WTC11 (cell line): ENCODE results near the gene SAFB2. TPM values are rescaled to one million over a fixed set of nuclear protein-coding genes. Genes with fewer than 3 reads are reported as not detected.
A peak's percentile ranks its signal among the peaks of the same experiment; 100 is the strongest.

Experiments
- ATAC-seq: fragments of 200-7000 bp; cut with Tn5 transposase; 2 replicates; pipeline ENCODE4 v1.10.0; 2021; ENCODE audit warnings: mild to moderate bottlenecking, moderate library complexity
- CTCF ChIA-PET: fragments of 300-600 bp; sonication (Branson Sonifier 250); formaldehyde crosslinking; loops from one replicate; lab custom pipeline; 2021; ENCODE audit warnings: antibody characterized with exemption; lab: Charles Lee
- POLR2A ChIA-PET: fragments of 350-600 bp; sonication (Branson Sonifier 250); formaldehyde crosslinking; loops from one replicate; lab custom pipeline; 2021; ENCODE audit warnings: antibody characterized with exemption; lab: Charles Lee
- DNase-seq: peaks from one replicate; pipeline ENCODE4 v3.0.0; 2021; ENCODE audit warnings: low spot score
- H3K27ac Mint-ChIP-seq: 2 replicates; pipeline ENCODE4 v1.8.0; 2021; ENCODE audit warnings: mixed read lengths
- H3K27me3 Mint-ChIP-seq: 2 replicates; pipeline ENCODE4 v1.8.0; 2021; ENCODE audit warnings: low read depth, mild to moderate bottlenecking, moderate library complexity, mixed read lengths
- H3K36me3 Mint-ChIP-seq: 2 replicates; pipeline ENCODE4 v1.8.0; 2021; ENCODE audit warnings: mixed read lengths
- H3K4me1 Mint-ChIP-seq: 2 replicates; pipeline ENCODE4 v1.8.0; 2022; ENCODE audit warnings: mixed read lengths
- H3K4me3 Mint-ChIP-seq: 2 replicates; pipeline ENCODE4 v1.8.0; 2021; ENCODE audit warnings: mild to moderate bottlenecking, moderate library complexity, mixed read lengths
- H3K9me3 Mint-ChIP-seq: 2 replicates; pipeline ENCODE4 v1.8.0; 2021; ENCODE audit warnings: mixed read lengths
- ATF1 ChIP-seq: sonication (generic); formaldehyde crosslinking; IDR thresholded peaks from 2 replicates; pipeline ENCODE4 v1.8.1; 2023; ENCODE audit warnings: mild to moderate bottlenecking, moderate library complexity, missing genetic modification reagents
- EMX1 ChIP-seq: fragments of 250-450 bp; sonication (Bioruptor Pico); IDR thresholded peaks from 2 replicates; pipeline ENCODE4 v1.8.0; 2021; ENCODE audit warnings: mild to moderate bottlenecking
- FOXJ3 ChIP-seq: sonication (generic); formaldehyde crosslinking; IDR thresholded peaks from 2 replicates; pipeline ENCODE4 v1.9.0; 2021; ENCODE audit warnings: missing genetic modification reagents, mild to moderate bottlenecking, borderline replicate concordance
- GABPB1 ChIP-seq: sonication (generic); formaldehyde crosslinking; IDR thresholded peaks from 2 replicates; pipeline ENCODE4 v1.8.1; 2023; ENCODE audit warnings: mild to moderate bottlenecking, missing genetic modification reagents
- GRHL2 ChIP-seq: fragments of 250-450 bp; sonication (Bioruptor Pico); IDR thresholded peaks from 2 replicates; pipeline ENCODE4 v1.8.0; 2022; ENCODE audit warnings: mild to moderate bottlenecking, moderate library complexity; ENCODE audit not compliant: insufficient replicate concordance, severe bottlenecking
- GTF2I ChIP-seq: fragments of 250-450 bp; sonication (Bioruptor Pico); conservative IDR thresholded peaks from 2 replicates; pipeline ENCODE4 v1.4.0; 2021; ENCODE audit warnings: mild to moderate bottlenecking
- HMGA2 ChIP-seq: fragments of 250-450 bp; sonication (Bioruptor Pico); IDR thresholded peaks from 2 replicates; pipeline ENCODE4 v1.4.0; 2021; ENCODE audit warnings: mild to moderate bottlenecking, moderate library complexity
- IRF1 ChIP-seq: sonication (generic); formaldehyde crosslinking; IDR thresholded peaks from 2 replicates; pipeline ENCODE4 v1.8.0; 2023; ENCODE audit warnings: missing genetic modification reagents
- JAZF1 ChIP-seq: fragments of 250-450 bp; sonication (Bioruptor Pico); IDR thresholded peaks from 2 replicates; pipeline ENCODE4 v1.9.0; 2021; ENCODE audit warnings: moderate library complexity, mild to moderate bottlenecking, inconsistent platforms
- NFYB ChIP-seq: sonication (generic); formaldehyde crosslinking; conservative IDR thresholded peaks from 2 replicates; pipeline ENCODE4 v1.8.0; 2022; ENCODE audit warnings: low read depth, missing genetic modification reagents
- SP1 ChIP-seq: sonication (generic); formaldehyde crosslinking; conservative IDR thresholded peaks from 2 replicates; pipeline ENCODE4 v1.8.1; 2022; ENCODE audit warnings: missing genetic modification reagents
- ZBTB21 ChIP-seq: sonication (generic); formaldehyde crosslinking; IDR thresholded peaks from 2 replicates; pipeline ENCODE4 v1.8.1; 2023; ENCODE audit warnings: mild to moderate bottlenecking, missing genetic modification reagents, borderline replicate concordance
- ZNF219 ChIP-seq: sonication (generic); formaldehyde crosslinking; IDR thresholded peaks from 2 replicates; pipeline ENCODE4 v1.8.0; 2023; ENCODE audit warnings: missing genetic modification reagents, mild to moderate bottlenecking, borderline replicate concordance
- ZNF232 ChIP-seq: sonication (generic); formaldehyde crosslinking; IDR thresholded peaks from 2 replicates; pipeline ENCODE4 v1.8.0; 2022; ENCODE audit warnings: mild to moderate bottlenecking, missing genetic modification reagents
- ZNF281 ChIP-seq: sonication (generic); formaldehyde crosslinking; IDR thresholded peaks from 2 replicates; pipeline ENCODE4 v1.8.0; 2023; ENCODE audit warnings: mild to moderate bottlenecking, missing genetic modification reagents
- ZNF423 ChIP-seq: fragments of 250-450 bp; sonication (Bioruptor Pico); IDR thresholded peaks from 2 replicates; pipeline ENCODE4 v2.1.2; 2022; ENCODE audit warnings: mild to moderate bottlenecking, moderate library complexity
- total RNA-seq: library from RNA; stranded (reverse); gene quantifications from 3 replicates; pipeline ENCODE4 v1.2.3, GENCODE V29; 2021
- TF ChIP-seq, protein P1 (sequence below): sonication (generic); formaldehyde crosslinking; IDR thresholded peaks from 2 replicates; pipeline ENCODE4 v1.8.1; 2023; ENCODE audit warnings: mild to moderate bottlenecking, missing genetic modification reagents, moderate library complexity
- TF ChIP-seq, protein P2 (sequence below): fragments of 200-600 bp; IDR thresholded peaks from 2 replicates; pipeline ENCODE4 v1.8.0; 2022; ENCODE audit warnings: antibody characterized with exemption
- TF ChIP-seq, protein P3 (sequence below): sonication (generic); formaldehyde crosslinking; IDR thresholded peaks from 2 replicates; pipeline ENCODE4 v1.8.1; 2022; ENCODE audit warnings: mild to moderate bottlenecking, moderate library complexity, missing genetic modification reagents
- TF ChIP-seq, protein P4 (sequence below): sonication (generic); formaldehyde crosslinking; IDR thresholded peaks from 2 replicates; pipeline ENCODE4 v1.8.1; 2023; ENCODE audit warnings: mild to moderate bottlenecking, missing genetic modification reagents
- TF ChIP-seq, protein P5 (sequence below): sonication (generic); formaldehyde crosslinking; IDR thresholded peaks from 2 replicates; pipeline ENCODE4 v1.8.0; 2022; ENCODE audit warnings: missing genetic modification reagents

The SAFB2 gene
- total RNA-seq, 1 experiment from 2014 or later = 100 TPM

DNA sequence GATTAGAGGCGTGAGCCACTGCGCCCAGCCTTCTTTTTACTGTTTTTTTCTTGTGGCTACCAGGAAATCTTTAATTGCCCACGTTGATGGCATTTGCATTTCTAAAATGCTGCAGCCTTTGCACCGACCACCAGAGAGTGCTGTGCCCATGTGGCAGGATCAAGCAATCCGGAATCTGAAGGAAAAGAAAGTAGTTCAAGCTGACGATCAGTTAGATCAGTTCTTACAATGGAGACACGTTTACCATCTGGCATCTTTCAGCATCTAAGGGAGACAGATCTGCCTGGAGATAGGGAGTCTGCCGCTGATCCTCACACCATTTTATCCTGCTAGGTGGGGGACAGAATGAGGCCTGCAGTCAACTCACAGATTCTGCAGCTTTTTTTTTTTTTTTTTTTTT is 74.7 kb downstream of the SAFB2 start:
- ATAC-seq = peak; percentile 74
- Mint-ChIP-seq H3K36me3 (no peaks in the 10 kb centered on the region), H3K27me3 (peaks cover 15% of the 10 kb centered on the region), H3K4me1 (peaks cover 12% of the 10 kb centered on the region), H3K9me3 (no peaks in the 10 kb centered on the region), H3K4me3 (no peak overlapping the region), H3K27ac (peak overlapping the region; percentile 48; the same call in 1 of the 2 replicates)
- POLR2A ChIA-PET = no interaction called here
- DNase-seq = peak; percentile 69
- TF ChIP-seq, protein P1, sequence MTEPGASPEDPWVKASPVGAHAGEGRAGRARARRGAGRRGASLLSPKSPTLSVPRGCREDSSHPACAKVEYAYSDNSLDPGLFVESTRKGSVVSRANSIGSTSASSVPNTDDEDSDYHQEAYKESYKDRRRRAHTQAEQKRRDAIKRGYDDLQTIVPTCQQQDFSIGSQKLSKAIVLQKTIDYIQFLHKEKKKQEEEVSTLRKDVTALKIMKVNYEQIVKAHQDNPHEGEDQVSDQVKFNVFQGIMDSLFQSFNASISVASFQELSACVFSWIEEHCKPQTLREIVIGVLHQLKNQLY (CRISPR knock-in tag) = no peak
- TF ChIP-seq, protein P2, sequence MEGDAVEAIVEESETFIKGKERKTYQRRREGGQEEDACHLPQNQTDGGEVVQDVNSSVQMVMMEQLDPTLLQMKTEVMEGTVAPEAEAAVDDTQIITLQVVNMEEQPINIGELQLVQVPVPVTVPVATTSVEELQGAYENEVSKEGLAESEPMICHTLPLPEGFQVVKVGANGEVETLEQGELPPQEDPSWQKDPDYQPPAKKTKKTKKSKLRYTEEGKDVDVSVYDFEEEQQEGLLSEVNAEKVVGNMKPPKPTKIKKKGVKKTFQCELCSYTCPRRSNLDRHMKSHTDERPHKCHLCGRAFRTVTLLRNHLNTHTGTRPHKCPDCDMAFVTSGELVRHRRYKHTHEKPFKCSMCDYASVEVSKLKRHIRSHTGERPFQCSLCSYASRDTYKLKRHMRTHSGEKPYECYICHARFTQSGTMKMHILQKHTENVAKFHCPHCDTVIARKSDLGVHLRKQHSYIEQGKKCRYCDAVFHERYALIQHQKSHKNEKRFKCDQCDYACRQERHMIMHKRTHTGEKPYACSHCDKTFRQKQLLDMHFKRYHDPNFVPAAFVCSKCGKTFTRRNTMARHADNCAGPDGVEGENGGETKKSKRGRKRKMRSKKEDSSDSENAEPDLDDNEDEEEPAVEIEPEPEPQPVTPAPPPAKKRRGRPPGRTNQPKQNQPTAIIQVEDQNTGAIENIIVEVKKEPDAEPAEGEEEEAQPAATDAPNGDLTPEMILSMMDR = peak; percentile 36; the same call in 1 of the 2 replicates
- TF ChIP-seq, protein P3, sequence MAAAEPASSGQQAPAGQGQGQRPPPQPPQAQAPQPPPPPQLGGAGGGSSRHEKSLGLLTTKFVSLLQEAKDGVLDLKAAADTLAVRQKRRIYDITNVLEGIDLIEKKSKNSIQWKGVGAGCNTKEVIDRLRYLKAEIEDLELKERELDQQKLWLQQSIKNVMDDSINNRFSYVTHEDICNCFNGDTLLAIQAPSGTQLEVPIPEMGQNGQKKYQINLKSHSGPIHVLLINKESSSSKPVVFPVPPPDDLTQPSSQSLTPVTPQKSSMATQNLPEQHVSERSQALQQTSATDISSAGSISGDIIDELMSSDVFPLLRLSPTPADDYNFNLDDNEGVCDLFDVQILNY (CRISPR knock-in tag) = no peak
- 0 out of 2 replicates have a peak, but pooled peaks have one; percentile 8 for TF ChIP-seq ZNF423
- no peak for TF ChIP-seq GTF2I (CRISPR knock-in tag)
- CTCF ChIA-PET = interaction anchor here (0.6 to 4.3 kb wide), 28 partner anchors 9 to 577 kb away, joined by 3 to 33 read pairs (median 6); partner anchors contain the start of genes CATSPERD, LONP1, RPL36 and SAFB

DNA sequence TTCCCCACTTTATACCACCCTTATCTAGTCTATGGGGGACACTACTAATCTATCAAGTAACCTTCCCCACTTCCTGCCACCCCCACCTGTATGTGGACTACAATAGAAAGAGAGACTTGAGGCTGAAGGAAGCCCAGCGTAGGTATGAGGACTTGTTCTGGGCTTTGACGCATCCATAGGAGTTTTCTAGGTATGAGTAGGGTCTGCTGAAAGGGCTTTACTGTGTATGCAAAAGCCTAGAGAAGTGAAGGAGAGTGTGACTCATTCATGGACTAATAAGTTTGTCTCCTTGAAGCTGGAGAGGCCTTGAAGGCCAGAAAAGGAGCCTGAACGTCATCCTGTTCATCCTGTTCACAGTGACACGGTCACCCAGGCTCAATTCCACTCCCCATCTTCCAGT is 76.6 kb downstream of the SAFB2 start:
- Mint-ChIP-seq H3K4me3 (no peak overlapping the region), H3K27ac (no peak overlapping the region), H3K4me1 (peaks cover 15% of the 10 kb centered on the region), H3K9me3 (no peaks in the 10 kb centered on the region), H3K36me3 (no peaks in the 10 kb centered on the region), H3K27me3 (peaks cover 11% of the 10 kb centered on the region)
- DNase-seq (no peak), ATAC-seq (no peak)
- ChIA-PET POLR2A (interaction anchor here (0.6 kb wide), 1 partner anchor 283 kb away, joined by 3 read pairs; no protein-coding TSS in a partner anchor), CTCF (interaction anchor here (1.1 to 4.3 kb wide), 9 partner anchors 9 to 141 kb away, joined by 3 to 33 read pairs (median 15); partner anchors contain the start of genes SAFB, SAFB2 and TINCR)
- TF ChIP-seq ATF1 = no peak
- TF ChIP-seq, protein P2 = no peak
- TF ChIP-seq ZNF281 (CRISPR knock-in tag) = no peak
- TF ChIP-seq, protein P4, sequence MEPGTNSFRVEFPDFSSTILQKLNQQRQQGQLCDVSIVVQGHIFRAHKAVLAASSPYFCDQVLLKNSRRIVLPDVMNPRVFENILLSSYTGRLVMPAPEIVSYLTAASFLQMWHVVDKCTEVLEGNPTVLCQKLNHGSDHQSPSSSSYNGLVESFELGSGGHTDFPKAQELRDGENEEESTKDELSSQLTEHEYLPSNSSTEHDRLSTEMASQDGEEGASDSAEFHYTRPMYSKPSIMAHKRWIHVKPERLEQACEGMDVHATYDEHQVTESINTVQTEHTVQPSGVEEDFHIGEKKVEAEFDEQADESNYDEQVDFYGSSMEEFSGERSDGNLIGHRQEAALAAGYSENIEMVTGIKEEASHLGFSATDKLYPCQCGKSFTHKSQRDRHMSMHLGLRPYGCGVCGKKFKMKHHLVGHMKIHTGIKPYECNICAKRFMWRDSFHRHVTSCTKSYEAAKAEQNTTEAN (CRISPR knock-in tag) = no peak
- TF ChIP-seq GRHL2 = no peak
- TF ChIP-seq HMGA2 (CRISPR knock-in tag) = no peak
- TF ChIP-seq SP1 (CRISPR knock-in tag) = no peak
- no peak for TF ChIP-seq FOXJ3 (CRISPR knock-in tag)
- TF ChIP-seq IRF1 (CRISPR knock-in tag) = no peak
- TF ChIP-seq ZNF219 = no peak
- TF ChIP-seq ZNF232 (CRISPR knock-in tag) = no peak
- TF ChIP-seq, protein P5, sequence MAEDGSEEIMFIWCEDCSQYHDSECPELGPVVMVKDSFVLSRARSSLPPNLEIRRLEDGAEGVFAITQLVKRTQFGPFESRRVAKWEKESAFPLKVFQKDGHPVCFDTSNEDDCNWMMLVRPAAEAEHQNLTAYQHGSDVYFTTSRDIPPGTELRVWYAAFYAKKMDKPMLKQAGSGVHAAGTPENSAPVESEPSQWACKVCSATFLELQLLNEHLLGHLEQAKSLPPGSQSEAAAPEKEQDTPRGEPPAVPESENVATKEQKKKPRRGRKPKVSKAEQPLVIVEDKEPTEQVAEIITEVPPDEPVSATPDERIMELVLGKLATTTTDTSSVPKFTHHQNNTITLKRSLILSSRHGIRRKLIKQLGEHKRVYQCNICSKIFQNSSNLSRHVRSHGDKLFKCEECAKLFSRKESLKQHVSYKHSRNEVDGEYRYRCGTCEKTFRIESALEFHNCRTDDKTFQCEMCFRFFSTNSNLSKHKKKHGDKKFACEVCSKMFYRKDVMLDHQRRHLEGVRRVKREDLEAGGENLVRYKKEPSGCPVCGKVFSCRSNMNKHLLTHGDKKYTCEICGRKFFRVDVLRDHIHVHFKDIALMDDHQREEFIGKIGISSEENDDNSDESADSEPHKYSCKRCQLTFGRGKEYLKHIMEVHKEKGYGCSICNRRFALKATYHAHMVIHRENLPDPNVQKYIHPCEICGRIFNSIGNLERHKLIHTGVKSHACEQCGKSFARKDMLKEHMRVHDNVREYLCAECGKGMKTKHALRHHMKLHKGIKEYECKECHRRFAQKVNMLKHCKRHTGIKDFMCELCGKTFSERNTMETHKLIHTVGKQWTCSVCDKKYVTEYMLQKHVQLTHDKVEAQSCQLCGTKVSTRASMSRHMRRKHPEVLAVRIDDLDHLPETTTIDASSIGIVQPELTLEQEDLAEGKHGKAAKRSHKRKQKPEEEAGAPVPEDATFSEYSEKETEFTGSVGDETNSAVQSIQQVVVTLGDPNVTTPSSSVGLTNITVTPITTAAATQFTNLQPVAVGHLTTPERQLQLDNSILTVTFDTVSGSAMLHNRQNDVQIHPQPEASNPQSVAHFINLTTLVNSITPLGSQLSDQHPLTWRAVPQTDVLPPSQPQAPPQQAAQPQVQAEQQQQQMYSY (CRISPR knock-in tag) = no peak
- no peak for TF ChIP-seq ZBTB21 (CRISPR knock-in tag)
- TF ChIP-seq JAZF1 = no peak
- no peak for TF ChIP-seq GABPB1
- no peak for TF ChIP-seq EMX1 (CRISPR knock-in tag)
- no peak for TF ChIP-seq NFYB (CRISPR knock-in tag)
